Measurements from ENCODE around the gene PHF20. TPM values are rescaled to one million over a fixed set of nuclear protein-coding genes. Genes with fewer than 3 reads are reported as not detected.
"Not testable (repeated sequence)": the region's sequence is repeated elsewhere in the genome, so short reads cannot be mapped to it uniquely, and the experiment has no call there.

The PHF20 gene
- total and polyA plus RNA-seq, 2 of the 8 experiments (the other 6 are each of a cell fraction or from before 2014, with no cell fraction given): 25.6 to 70.1 TPM

DNA sequence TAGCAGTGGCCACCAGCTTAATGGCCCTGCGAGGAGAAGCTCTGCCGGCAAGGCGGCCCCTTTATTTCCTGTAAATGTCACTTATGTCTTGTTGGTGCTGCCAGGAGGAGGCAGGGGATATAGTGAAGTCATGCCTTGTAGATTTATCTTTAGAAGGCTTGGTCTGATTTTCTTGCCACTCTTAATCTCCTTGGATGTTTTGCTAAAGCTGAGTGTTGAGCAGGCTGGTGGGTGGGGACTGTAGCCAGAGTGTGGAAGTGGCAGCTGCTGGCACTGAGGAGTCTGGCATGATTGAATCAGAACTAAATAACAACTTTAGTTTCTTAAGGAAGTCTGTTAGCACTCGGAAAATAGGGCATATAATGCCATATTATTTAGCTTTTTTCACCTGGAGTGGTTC, 77.9 kb downstream of the PHF20 start:
- TF ChIP-seq ASH2L (IDR thresholded peaks at IDR 0.05; ENCODE audit: low read length): no peak
- Histone ChIP-seq H3K18ac (ENCODE audit: extremely low read depth, low read length) (no peak overlapping the region), H3K56ac (replicated peaks; ENCODE audit: insufficient read length, low read depth, low read length) (no peak overlapping the region), H3K36me3 (ENCODE audit: control insufficient read depth in 2 of 4, insufficient read depth in 4 of 4, low read length in 3 of 4) (peaks cover 2 to 32% (median 6%) of the 10 kb centered on the region in 4 experiments; a peak in 6 of 8 replicates), H2AK5ac (ENCODE audit: low read depth, low read length) (no peak overlapping the region), H4K91ac (replicated peaks; ENCODE audit: insufficient read length, low read length) (no peak overlapping the region), H3K4me2 (ENCODE audit: insufficient read depth in 1 of 2, low read depth in 2 of 2, low read length in 2 of 2) (no peak overlapping the region), H3K23me2 (ENCODE audit: low read depth, low read length) (no peaks in the 10 kb centered on the region), H3K4me1 (replicated peaks in 1 of 4; ENCODE audit: control insufficient read depth in 3 of 4, insufficient read depth in 4 of 4, low read length in 3 of 4) (no peaks in the 10 kb centered on the region), H4K5ac (ENCODE audit: insufficient read length, low read depth, low read length) (no peak overlapping the region), H3K27ac (ENCODE audit: low read depth, low read length) (no peak overlapping the region), H2AFZ (ENCODE audit: low read length) (no peak overlapping the region), H2BK20ac (ENCODE audit: low read length) (no peak overlapping the region), H3K27me3 (replicated peaks in 1 of 4; ENCODE audit: control insufficient read depth in 3 of 4, extremely low read depth in 1 of 4, insufficient read depth in 3 of 4, low read length in 3 of 4) (no peaks in the 10 kb centered on the region), H3K14ac (ENCODE audit: insufficient read length) (no peak overlapping the region), H3K23ac (ENCODE audit: insufficient read length) (no peak overlapping the region), H3K79me2 (ENCODE audit: control insufficient read depth in 1 of 2, insufficient read depth in 2 of 2, low read length in 2 of 2) (no peaks in the 10 kb centered on the region), H4K20me1 (replicated peaks in 1 of 2; ENCODE audit: control insufficient read depth in 1 of 2, insufficient read depth in 2 of 2, low read length in 2 of 2) (no peaks in the 10 kb centered on the region), H2BK15ac (ENCODE audit: low read length) (no peak overlapping the region), H3K79me1 (ENCODE audit: low read depth, low read length) (no peaks in the 10 kb centered on the region; the same call in 1 of the 2 replicates), H3K4ac (replicated peaks; ENCODE audit: insufficient read length, low read depth, low read length) (no peak overlapping the region), H2BK120ac (replicated peaks; ENCODE audit: low read depth, low read length) (no peak overlapping the region), H3K9me3 (ENCODE audit: insufficient read depth in 2 of 2, low read depth in 1 of 2, low read length in 1 of 2) (no peaks in the 10 kb centered on the region), H4K8ac (ENCODE audit: extremely low read depth, insufficient read depth, low read length) (no peak overlapping the region), H2BK12ac (ENCODE audit: low read depth, low read length) (no peak overlapping the region), H2BK5ac (ENCODE audit: low read depth, low read length) (no peak overlapping the region), H3K4me3 (ENCODE audit: extremely low read depth in 1 of 4, insufficient read depth in 2 of 4, low read depth in 3 of 4, low read length in 4 of 4) (no peak overlapping the region), H3K9ac (replicated peaks in 1 of 4; ENCODE audit: extremely low read depth in 1 of 4, low read depth in 3 of 4, low read length in 3 of 4) (no peak overlapping the region; a peak in 1 of 7 replicates)
- no peak for DNase-seq (ENCODE audit: low read depth in 1 of 2, low spot score in 2 of 2)
- FAIRE-seq: no peak
- ChIA-PET POLR2A (ENCODE audit: partially characterized antibody) (interaction anchor here (0.9 to 3.0 kb wide), 7 partner anchors 9 to 118 kb away, joined by 3 to 9 read pairs (median 3); partner anchors contain the start of gene RBM39), CTCF (ENCODE audit: partially characterized antibody) (interaction anchor here (1.2 to 2.6 kb wide), 6 partner anchors 8 to 98 kb away, joined by 3 to 7 read pairs (median 5); no protein-coding TSS in a partner anchor)
- 93% methylated on average over 4 of the region's 4 CpGs; no CpG with 5 or more reads in 1 of the 2 experiments for WGBS, 2 experiments (ENCODE audit: extremely low coverage in 1 of 2, insufficient coverage in 1 of 2, insufficient read length in 1 of 2, insufficient replicate concordance in 2 of 2, low coverage in 1 of 2, low lambda C conversion rate in 2 of 2, missing lambda C conversion rate in 1 of 2)

DNA sequence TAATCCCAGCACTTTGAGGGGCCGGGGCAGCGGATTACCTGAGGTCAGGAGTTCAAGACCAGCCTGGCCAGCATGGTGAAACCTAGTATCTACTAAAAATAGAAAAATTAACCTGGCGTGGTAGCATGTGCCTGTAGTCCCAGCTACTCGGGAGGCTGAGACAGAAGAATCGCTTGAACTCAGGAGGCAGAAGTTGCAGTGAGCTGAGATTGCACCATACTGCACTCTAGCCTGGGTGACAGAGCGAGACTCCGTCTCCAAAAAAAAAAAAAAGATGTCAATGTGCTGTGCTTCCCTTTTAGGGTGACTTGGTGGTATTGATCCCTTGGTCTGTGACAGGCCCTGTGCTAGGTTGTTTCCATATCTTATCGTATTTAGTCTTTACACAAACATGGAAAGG, 79.8 kb downstream of the PHF20 start:
- H2BK15ac ChIP-seq (ENCODE audit: low read length); H4K5ac ChIP-seq (ENCODE audit: insufficient read length, low read depth, low read length); H4K20me1 ChIP-seq (replicated peaks in 1 of 2; ENCODE audit: control insufficient read depth in 1 of 2, insufficient read depth in 2 of 2, low read length in 2 of 2); H3K14ac ChIP-seq (ENCODE audit: insufficient read length); H3K9ac ChIP-seq (replicated peaks in 1 of 4; ENCODE audit: extremely low read depth in 1 of 4, low read depth in 3 of 4, low read length in 3 of 4); H3K79me2 ChIP-seq (ENCODE audit: control insufficient read depth in 1 of 2, insufficient read depth in 2 of 2, low read length in 2 of 2); H3K4me3 ChIP-seq (ENCODE audit: extremely low read depth in 1 of 4, insufficient read depth in 2 of 4, low read depth in 3 of 4, low read length in 4 of 4); H3K4me2 ChIP-seq (ENCODE audit: insufficient read depth in 1 of 2, low read depth in 2 of 2, low read length in 2 of 2); H2BK20ac ChIP-seq (ENCODE audit: low read length); H3K4ac ChIP-seq (replicated peaks; ENCODE audit: insufficient read length, low read depth, low read length); H3K23me2 ChIP-seq (ENCODE audit: low read depth, low read length); H3K27ac ChIP-seq (ENCODE audit: low read depth, low read length); FAIRE-seq; H3K4me1 ChIP-seq (replicated peaks in 1 of 4; ENCODE audit: control insufficient read depth in 3 of 4, insufficient read depth in 4 of 4, low read length in 3 of 4); H3K23ac ChIP-seq (ENCODE audit: insufficient read length); H2BK12ac ChIP-seq (ENCODE audit: low read depth, low read length); H3K27me3 ChIP-seq (replicated peaks in 1 of 4; ENCODE audit: control insufficient read depth in 3 of 4, extremely low read depth in 1 of 4, insufficient read depth in 3 of 4, low read length in 3 of 4); H4K8ac ChIP-seq (ENCODE audit: extremely low read depth, insufficient read depth, low read length); H2BK120ac ChIP-seq (replicated peaks; ENCODE audit: low read depth, low read length); H3K79me1 ChIP-seq (ENCODE audit: low read depth, low read length); DNase-seq (ENCODE audit: low read depth in 1 of 2, low spot score in 2 of 2); H3K18ac ChIP-seq (ENCODE audit: extremely low read depth, low read length); H3K9me3 ChIP-seq (ENCODE audit: insufficient read depth in 2 of 2, low read depth in 1 of 2, low read length in 1 of 2); H3K56ac ChIP-seq (replicated peaks; ENCODE audit: insufficient read length, low read depth, low read length); H4K91ac ChIP-seq (replicated peaks; ENCODE audit: insufficient read length, low read length); H2AK5ac ChIP-seq (ENCODE audit: low read depth, low read length); H2BK5ac ChIP-seq (ENCODE audit: low read depth, low read length); H2AFZ ChIP-seq (ENCODE audit: low read length): not testable (repeated sequence)
- peaks cover 2 to 23% (median 6%) of the 10 kb centered on the region in 4 experiments; a peak in 5 of 8 replicates for H3K36me3 ChIP-seq (ENCODE audit: control insufficient read depth in 2 of 4, insufficient read depth in 4 of 4, low read length in 3 of 4)
- WGBS, 2 experiments (ENCODE audit: extremely low coverage in 1 of 2, insufficient coverage in 1 of 2, insufficient read length in 1 of 2, insufficient replicate concordance in 2 of 2, low coverage in 1 of 2, low lambda C conversion rate in 2 of 2, missing lambda C conversion rate in 1 of 2): 90% methylated on average over 8 of the region's 8 CpGs; no CpG with 5 or more reads in 1 of the 2 experiments
- CTCF ChIA-PET (ENCODE audit: partially characterized antibody): interaction anchor here (1.8 kb wide), 1 partner anchor 33 kb away, joined by 9 read pairs; no protein-coding TSS in a partner anchor
- POLR2A ChIA-PET (ENCODE audit: partially characterized antibody): interaction anchor here (0.8 to 3.0 kb wide), 5 partner anchors 15 to 136 kb away, joined by 3 to 9 read pairs (median 4); partner anchors contain the start of genes PHF20 and RBM39
